T-helper 2 cell treated with Interferon-gamma antibody and Interleukin-4, amounts not matched to agents 5 μg/mL and 100 μg/mL, for 36 hours (primary cell): ENCODE data around the gene CERS5.
A peak's percentile ranks its signal among the peaks of the same experiment; 100 is the strongest.

Source experiments
- DNase-seq: peaks from one replicate; pipeline ENCODE4 v3.0.0; 2021; ENCODE audit warnings: low spot score
- H3K27ac Mint-ChIP-seq: one replicate; pipeline ENCODE4 v1.8.0; 2021; ENCODE audit warnings: mild to moderate bottlenecking, mixed read lengths
- H3K27me3 Mint-ChIP-seq: one replicate; pipeline ENCODE4 v1.8.0; 2021; ENCODE audit warnings: low read depth, mixed read lengths
- H3K36me3 Mint-ChIP-seq: one replicate; pipeline ENCODE4 v1.8.0; 2021; ENCODE audit warnings: low read depth, mixed read lengths
- H3K4me1 Mint-ChIP-seq: one replicate; pipeline ENCODE4 v1.8.0; 2021; ENCODE audit warnings: low read depth, mixed read lengths
- H3K4me3 Mint-ChIP-seq: one replicate; pipeline ENCODE4 v1.8.0; 2022; ENCODE audit warnings: mild to moderate bottlenecking, moderate library complexity, mixed read lengths
- H3K9me3 Mint-ChIP-seq: one replicate; pipeline ENCODE4 v1.8.0; 2021; ENCODE audit warnings: mixed read lengths

CERS5 gene

GRCh38 chr12:50142993-50143392, 24.2 kb downstream of the CERS5 start:
- no peaks in the 10 kb centered on the region for H3K27me3 Mint-ChIP-seq
- no peaks in the 10 kb centered on the region for H3K9me3 Mint-ChIP-seq
- peaks cover 9% of the 10 kb centered on the region for H3K4me1 Mint-ChIP-seq
- H3K36me3 Mint-ChIP-seq, result peaks cover 37% of the 10 kb centered on the region
- no peak overlapping the region for H3K4me3 Mint-ChIP-seq
- no peak for DNase-seq
- no peak overlapping the region for H3K27ac Mint-ChIP-seq

GRCh38 chr12:50132505-50133135, 34.5 kb downstream of the CERS5 start:
- peaks cover 56% of the 10 kb centered on the region for H3K36me3 Mint-ChIP-seq
- H3K9me3 Mint-ChIP-seq, result no peaks in the 10 kb centered on the region
- no peaks in the 10 kb centered on the region for H3K27me3 Mint-ChIP-seq
- no peak overlapping the region for H3K4me3 Mint-ChIP-seq
- DNase-seq, result no peak
- H3K4me1 Mint-ChIP-seq, result peaks cover 9% of the 10 kb centered on the region
- peak overlapping the region; percentile 58 for H3K27ac Mint-ChIP-seq

GRCh38 chr12:50129290-50129689, 37.9 kb downstream of the CERS5 start:
- DNase-seq, result no peak
- Mint-ChIP-seq H3K9me3 (no peaks in the 10 kb centered on the region), H3K27me3 (no peaks in the 10 kb centered on the region), H3K27ac (no peak overlapping the region), H3K4me1 (peaks cover 19% of the 10 kb centered on the region), H3K4me3 (no peak overlapping the region), H3K36me3 (peaks cover 47% of the 10 kb centered on the region)

- peaks cover 42% of the 10 kb centered on the region for H3K36me3 Mint-ChIP-seq
- H3K4me1 Mint-ChIP-seq, result peaks cover 16% of the 10 kb centered on the region
- no peaks in the 10 kb centered on the region for H3K27me3 Mint-ChIP-seq
- no peaks in the 10 kb centered on the region for H3K9me3 Mint-ChIP-seq
- no peak overlapping the region for H3K27ac Mint-ChIP-seq
- DNase-seq, result no peak
- no peak overlapping the region for H3K4me3 Mint-ChIP-seq
These were observed 39.6 kb downstream of the CERS5 start for GRCh38 chr12:50127546-50127945.

GRCh38 chr12:50123203-50123602, 44.0 kb downstream of the CERS5 start:
- peaks cover 14% of the 10 kb centered on the region for H3K4me1 Mint-ChIP-seq
- H3K27me3 Mint-ChIP-seq, result no peaks in the 10 kb centered on the region
- no peak overlapping the region for H3K27ac Mint-ChIP-seq
- no peak for DNase-seq
- no peak overlapping the region for H3K4me3 Mint-ChIP-seq
- H3K36me3 Mint-ChIP-seq, result peaks cover 38% of the 10 kb centered on the region
- H3K9me3 Mint-ChIP-seq, result no peaks in the 10 kb centered on the region

- H3K9me3 Mint-ChIP-seq, result no peaks in the 10 kb centered on the region
- H3K36me3 Mint-ChIP-seq, result peaks cover 33% of the 10 kb centered on the region
- H3K27me3 Mint-ChIP-seq, result no peaks in the 10 kb centered on the region
- no peak for DNase-seq
- H3K4me3 Mint-ChIP-seq, result no peak overlapping the region
- H3K4me1 Mint-ChIP-seq, result peaks cover 11% of the 10 kb centered on the region
- no peak overlapping the region for H3K27ac Mint-ChIP-seq
These were observed 45.5 kb downstream of the CERS5 start for GRCh38 chr12:50121641-50122040.

- H3K9me3 Mint-ChIP-seq, result no peaks in the 10 kb centered on the region
- H3K27me3 Mint-ChIP-seq, result no peaks in the 10 kb centered on the region
- H3K27ac Mint-ChIP-seq, result no peak overlapping the region
- no peak for DNase-seq
- H3K36me3 Mint-ChIP-seq, result peaks cover 36% of the 10 kb centered on the region
- H3K4me1 Mint-ChIP-seq, result peaks cover 13% of the 10 kb centered on the region
- no peak overlapping the region for H3K4me3 Mint-ChIP-seq
These were observed 46.2 kb downstream of the CERS5 start for GRCh38 chr12:50120953-50121352.

GRCh38 chr12:50120521-50120920, 46.6 kb downstream of the CERS5 start:
- H3K27ac Mint-ChIP-seq, result no peak overlapping the region
- no peak for DNase-seq
- H3K4me1 Mint-ChIP-seq, result peaks cover 12% of the 10 kb centered on the region
- H3K4me3 Mint-ChIP-seq, result no peak overlapping the region
- peaks cover 40% of the 10 kb centered on the region for H3K36me3 Mint-ChIP-seq
- H3K9me3 Mint-ChIP-seq, result no peaks in the 10 kb centered on the region
- no peaks in the 10 kb centered on the region for H3K27me3 Mint-ChIP-seq

- H3K36me3 Mint-ChIP-seq, result peaks cover 41% of the 10 kb centered on the region
- no peak overlapping the region for H3K4me3 Mint-ChIP-seq
- H3K4me1 Mint-ChIP-seq, result peaks cover 8% of the 10 kb centered on the region
- H3K27ac Mint-ChIP-seq, result no peak overlapping the region
- H3K9me3 Mint-ChIP-seq, result no peaks in the 10 kb centered on the region
- DNase-seq, result no peak
- H3K27me3 Mint-ChIP-seq, result no peaks in the 10 kb centered on the region
These were observed 47.8 kb downstream of the CERS5 start for GRCh38 chr12:50119387-50119786.

- Mint-ChIP-seq H3K4me3 (no peak overlapping the region), H3K27ac (no peak overlapping the region), H3K27me3 (no peaks in the 10 kb centered on the region), H3K36me3 (peaks cover 43% of the 10 kb centered on the region), H3K4me1 (peaks cover 9% of the 10 kb centered on the region), H3K9me3 (no peaks in the 10 kb centered on the region)
- DNase-seq, result no peak
These were observed 50.0 kb downstream of the CERS5 start for GRCh38 chr12:50117057-50117622.

- Mint-ChIP-seq H3K9me3 (no peaks in the 10 kb centered on the region), H3K27me3 (no peaks in the 10 kb centered on the region), H3K4me3 (peak overlapping the region; percentile 99), H3K27ac (peak overlapping the region; percentile 100), H3K4me1 (peaks cover 13% of the 10 kb centered on the region), H3K36me3 (peaks cover 26% of the 10 kb centered on the region)
- DNase-seq, result no peak
These were observed 54.5 kb downstream of the CERS5 start for GRCh38 chr12:50112456-50113218.

GRCh38 chr12:50111693-50112455, 55.3 kb downstream of the CERS5 start, which contains the start of gene COX14:
COX14 (plus strand) TSS chr12:50112236; CDS start chr12:50120044, 7,808 bp downstream.
- Mint-ChIP-seq H3K27me3 (no peaks in the 10 kb centered on the region), H3K4me1 (peaks cover 13% of the 10 kb centered on the region), H3K4me3 (peak within 1 kb of the TSS; percentile 99), H3K9me3 (no peaks in the 10 kb centered on the region), H3K27ac (peak within 1 kb of the TSS; percentile 100), H3K36me3 (peaks cover 23% of the 10 kb centered on the region)
- DNase-seq, result peak; percentile 99

- peaks cover 19% of the 10 kb centered on the region for H3K36me3 Mint-ChIP-seq
- H3K4me3 Mint-ChIP-seq, result peak overlapping the region; percentile 99
- H3K27me3 Mint-ChIP-seq, result no peaks in the 10 kb centered on the region
- no peaks in the 10 kb centered on the region for H3K9me3 Mint-ChIP-seq
- peaks cover 11% of the 10 kb centered on the region for H3K4me1 Mint-ChIP-seq
- DNase-seq, result no peak
- H3K27ac Mint-ChIP-seq, result peak overlapping the region; percentile 100
These were observed 55.8 kb downstream of the CERS5 start for GRCh38 chr12:50111395-50111692.
